T-helper 9 cell (primary cell): ENCODE data around the gene PLK3.
A peak's percentile ranks its signal among the peaks of the same experiment; 100 is the strongest.
"Not testable (repeated sequence)": the region's sequence is repeated elsewhere in the genome, so short reads cannot be mapped to it uniquely, and the experiment has no call there.

Experiments used
- DNase-seq: peaks from one replicate; pipeline ENCODE4 v3.0.0-alpha.2; 2020

PLK3 gene

GRCh38 chr1:44828841-44829440, 28.8 kb downstream of the PLK3 start:
- no peak for DNase-seq

GRCh38 chr1:44829506-44830384, 29.6 kb downstream of the PLK3 start:
- DNase-seq: no peak

- no peak for DNase-seq
These were observed 30.7 kb downstream of the PLK3 start for GRCh38 chr1:44830900-44831304.

GRCh38 chr1:44831516-44831915, 31.3 kb downstream of the PLK3 start:
- no peak for DNase-seq

GRCh38 chr1:44832056-44832705, 32.0 kb downstream of the PLK3 start:
- no peak for DNase-seq

GRCh38 chr1:44834328-44834727, 34.2 kb downstream of the PLK3 start:
- no peak for DNase-seq

GRCh38 chr1:44835738-44836675, 35.8 kb downstream of the PLK3 start:
- DNase-seq: peak; percentile 83

GRCh38 chr1:44838294-44838693, 38.1 kb downstream of the PLK3 start:
- DNase-seq: not testable (repeated sequence)

- DNase-seq: no peak
These were observed 39.4 kb downstream of the PLK3 start for GRCh38 chr1:44839576-44839975.

GRCh38 chr1:44842486-44842861, 42.3 kb downstream of the PLK3 start:
- no peak for DNase-seq

GRCh38 chr1:44842862-44843655, 42.9 kb downstream of the PLK3 start, which contains the start of gene PTCH2:
Gene PTCH2 (minus strand): TSS chr1:44843253. CDS start chr1:44842932, 321 bp downstream.
- DNase-seq: no peak

- DNase-seq: no peak
These were observed 46.8 kb downstream of the PLK3 start for GRCh38 chr1:44846985-44847384.

- no peak for DNase-seq
These were observed 47.7 kb downstream of the PLK3 start for GRCh38 chr1:44847845-44848244.

GRCh38 chr1:44848456-44849181, 48.4 kb downstream of the PLK3 start:
- no peak for DNase-seq

GRCh38 chr1:44849575-44850132, 49.5 kb downstream of the PLK3 start:
- DNase-seq: no peak

GRCh38 chr1:44851308-44851707, 51.1 kb downstream of the PLK3 start:
- no peak for DNase-seq

GRCh38 chr1:44853201-44853600, 53.0 kb downstream of the PLK3 start:
- DNase-seq: no peak

- DNase-seq: no peak
These were observed 54.8 kb downstream of the PLK3 start for GRCh38 chr1:44854970-44855369.
